ENCODE measurements around the gene POU6F2.

GRCh38 chr7:39086638-39087360 lies 109.1 kb downstream of the POU6F2 start:
- TF ChIP-seq CTCF (conservative IDR thresholded peaks at IDR 0.05; ENCODE audit: low read length) (no peak), EZH2phosphoT487 (IDR thresholded peaks at IDR 0.05; ENCODE audit: borderline replicate concordance) (no peak)

Data from Loucy (cell line).